Stomach smooth muscle (tissue), 2 donors: Measurements from ENCODE around the gene AKAP9.
"Not testable (repeated sequence)": the region's sequence is repeated elsewhere in the genome, so short reads cannot be mapped to it uniquely, and the experiment has no call there.

ENCODE experiments used
- H3K27ac ChIP-seq: one replicate; pipeline ENCODE4 v1.7.0; 2013; ENCODE audit warnings: mild to moderate bottlenecking, low read length, inconsistent platforms
- H3K27me3 ChIP-seq, 2 donors: one replicate each; pipeline ENCODE4 v1.7.0; 2013; ENCODE audit warnings: low read length in 2 of 2; ENCODE audit not compliant: insufficient read depth in 2 of 2, control insufficient read depth in 1 of 2
- H3K36me3 ChIP-seq, 2 donors: one replicate each; pipeline ENCODE4 v1.7.0; 2013; ENCODE audit warnings: low read length in 2 of 2; ENCODE audit not compliant: control insufficient read depth in 2 of 2, insufficient read depth in 2 of 2
- H3K4me1 ChIP-seq: one replicate; pipeline ENCODE4 v1.7.0; 2013; ENCODE audit warnings: low read length; ENCODE audit not compliant: control insufficient read depth, insufficient read depth
- H3K4me3 ChIP-seq, 2 donors: one replicate each; pipeline ENCODE4 v1.7.0; 2013; ENCODE audit warnings: low read length in 2 of 2
- H3K9ac ChIP-seq, 2 donors: one replicate each; pipeline ENCODE4 v1.7.0; 2013; ENCODE audit warnings: low read length in 2 of 2, mild to moderate bottlenecking in 1 of 2
- H3K9me3 ChIP-seq, 2 donors: one replicate each; pipeline ENCODE4 v1.7.0; 2013; ENCODE audit warnings: low read length in 2 of 2; ENCODE audit not compliant: control insufficient read depth in 2 of 2
- donor health status: healthy.
- donor health status: Pancreatic carcinoma.

The AKAP9 gene

DNA sequence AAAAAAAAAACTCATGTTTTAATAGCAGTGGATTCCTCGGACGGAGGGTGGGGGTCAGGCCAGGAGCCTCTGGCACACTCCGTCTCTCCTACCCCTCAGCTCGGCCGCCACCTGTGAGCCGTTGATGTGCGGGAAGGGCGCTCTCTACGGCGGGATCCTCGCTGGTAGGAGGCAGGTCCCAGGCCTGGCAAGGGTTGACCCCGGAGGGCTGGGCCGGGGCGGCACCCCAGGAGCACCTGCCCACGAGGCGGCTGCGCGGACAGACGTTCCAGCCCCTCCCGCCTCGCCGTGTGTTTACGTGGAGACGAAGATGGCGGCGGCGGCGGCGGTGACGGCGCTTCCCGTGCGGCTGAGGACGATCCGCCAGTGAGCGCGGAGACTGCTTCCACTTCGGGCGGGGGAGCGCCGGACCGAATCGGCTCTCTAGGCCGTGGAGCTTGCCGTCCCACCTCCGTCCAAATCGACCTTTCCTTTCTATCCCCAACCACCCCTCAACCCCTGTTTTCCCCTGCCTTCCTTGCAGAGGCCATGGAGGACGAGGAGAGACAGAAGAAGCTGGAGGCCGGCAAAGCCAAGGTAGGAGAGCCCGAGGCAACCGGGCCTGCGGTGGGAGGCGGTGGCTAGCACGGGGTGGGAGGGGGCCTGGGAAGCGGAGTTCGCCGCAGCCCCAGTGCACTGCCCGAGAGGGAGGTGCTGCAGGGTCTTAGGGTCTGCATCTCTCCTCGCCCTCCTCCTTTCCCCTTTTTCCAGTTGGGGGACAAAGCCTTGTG lies at the start of gene AKAP9:
Gene AKAP9 (plus strand): TSS at position 291 of the 770 bp plus-strand sequence. CDS start 238 bp downstream, at position 529.
- peak within 1 kb of the TSS; percentile 89 to 92 for H3K9ac ChIP-seq
- peak within 1 kb of the TSS; percentile 89 for H3K27ac ChIP-seq
- no peaks in the 10 kb centered on the region for H3K9me3 ChIP-seq
- H3K36me3 ChIP-seq: no peaks in the 10 kb centered on the region
- peak within 1 kb of the TSS; percentile 77 to 95 for H3K4me3 ChIP-seq
- H3K27me3 ChIP-seq: no peaks in the 10 kb centered on the region
- H3K4me1 ChIP-seq: peaks cover 11% of the 10 kb centered on the region

DNA sequence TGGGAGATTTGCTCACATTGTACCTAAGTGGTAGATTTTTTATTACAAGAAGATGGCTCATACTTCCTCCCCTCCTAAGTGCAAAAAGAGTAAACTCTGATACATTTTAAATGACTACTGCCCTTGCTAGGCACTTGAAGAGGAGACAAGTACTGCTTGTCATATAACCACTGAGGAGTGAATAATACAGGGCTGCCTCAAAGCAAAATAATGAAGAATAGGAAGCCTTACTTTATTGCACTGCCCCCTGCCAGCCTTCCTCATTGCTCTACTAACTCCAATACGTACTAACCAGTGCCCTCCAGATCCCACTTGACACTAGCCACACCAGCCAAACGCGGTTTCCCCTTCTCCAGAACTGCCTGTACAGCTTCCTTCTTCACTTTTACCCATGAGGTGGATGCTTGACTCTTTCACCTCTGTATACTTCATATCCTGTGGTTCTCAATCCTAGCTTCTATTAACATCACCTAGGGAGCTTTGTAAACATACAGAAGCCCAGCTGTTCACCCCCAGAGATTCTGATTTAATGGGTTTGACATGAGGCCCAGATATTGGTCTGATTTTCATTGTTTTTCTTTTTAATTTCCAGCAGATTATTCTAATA lies 48.5 kb upstream of the AKAP9 start:
- Histone ChIP-seq H3K9ac (no peak overlapping the region), H3K27ac (no peak overlapping the region), H3K27me3 (no peaks in the 10 kb centered on the region), H3K4me3 (no peak overlapping the region), H3K4me1 (no peaks in the 10 kb centered on the region), H3K9me3 (no peaks in the 10 kb centered on the region), H3K36me3 (no peaks in the 10 kb centered on the region)

DNA sequence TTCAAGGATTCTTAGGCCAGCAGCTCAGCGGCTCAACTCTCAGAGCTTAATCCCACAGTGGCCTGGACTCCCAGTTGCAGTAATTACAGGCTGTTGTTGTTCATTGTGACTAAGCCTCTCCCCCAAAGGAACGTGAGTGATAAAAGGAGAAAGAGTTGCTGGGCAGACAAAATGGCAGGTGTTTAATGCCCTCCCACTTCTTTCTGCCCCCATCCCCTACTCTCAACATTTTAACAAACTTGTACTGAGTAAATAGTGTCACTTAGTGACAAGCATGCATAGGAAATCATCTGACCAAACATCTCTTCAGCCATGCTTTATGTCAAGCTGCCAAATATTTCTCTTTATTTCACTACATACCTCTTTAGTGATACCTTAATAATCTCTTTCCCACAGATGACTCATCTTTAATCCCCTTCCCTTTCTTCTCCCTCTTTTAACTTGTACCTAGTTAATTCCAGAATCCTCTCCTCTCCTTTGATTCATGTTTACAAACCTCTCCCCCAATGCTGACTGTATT lies 47.8 kb upstream of the AKAP9 start:
- Histone ChIP-seq H3K9ac (no peak overlapping the region), H3K4me3 (no peak overlapping the region), H3K27me3 (no peaks in the 10 kb centered on the region), H3K9me3 (no peaks in the 10 kb centered on the region), H3K36me3 (no peaks in the 10 kb centered on the region), H3K27ac (no peak overlapping the region), H3K4me1 (no peaks in the 10 kb centered on the region)

DNA sequence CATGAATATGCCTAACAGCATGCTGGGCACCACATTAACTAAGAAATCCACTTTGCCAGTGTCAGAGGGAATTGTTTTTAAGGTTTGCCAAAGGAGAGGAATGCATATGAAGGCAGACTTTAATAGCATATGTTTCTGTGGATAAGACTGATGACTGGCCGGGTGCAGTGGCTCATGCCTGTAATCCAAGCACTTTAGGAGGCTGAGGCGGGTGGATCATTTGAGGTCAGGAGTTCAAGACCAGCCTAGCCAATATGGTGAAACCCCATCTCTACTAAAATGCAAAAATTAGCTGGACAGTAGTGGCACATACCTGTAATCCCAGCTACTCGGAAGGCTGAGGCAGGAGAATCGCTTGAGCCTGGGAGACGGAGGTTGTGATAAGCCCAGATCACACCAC lies 47.0 kb upstream of the AKAP9 start:
- not testable (repeated sequence) for H3K27ac ChIP-seq, H3K9ac ChIP-seq, H3K4me1 ChIP-seq, H3K27me3 ChIP-seq, H3K36me3 ChIP-seq, H3K9me3 ChIP-seq, H3K4me3 ChIP-seq

- Histone ChIP-seq H3K36me3 (no peaks in the 10 kb centered on the region), H3K27me3 (no peaks in the 10 kb centered on the region), H3K4me3 (no peak overlapping the region), H3K9ac (no peak overlapping the region), H3K9me3 (no peaks in the 10 kb centered on the region), H3K4me1 (no peaks in the 10 kb centered on the region), H3K27ac (no peak overlapping the region)
These were observed 45.7 kb upstream of the AKAP9 start for GRCh38 chr7:91894781-91895480.

DNA sequence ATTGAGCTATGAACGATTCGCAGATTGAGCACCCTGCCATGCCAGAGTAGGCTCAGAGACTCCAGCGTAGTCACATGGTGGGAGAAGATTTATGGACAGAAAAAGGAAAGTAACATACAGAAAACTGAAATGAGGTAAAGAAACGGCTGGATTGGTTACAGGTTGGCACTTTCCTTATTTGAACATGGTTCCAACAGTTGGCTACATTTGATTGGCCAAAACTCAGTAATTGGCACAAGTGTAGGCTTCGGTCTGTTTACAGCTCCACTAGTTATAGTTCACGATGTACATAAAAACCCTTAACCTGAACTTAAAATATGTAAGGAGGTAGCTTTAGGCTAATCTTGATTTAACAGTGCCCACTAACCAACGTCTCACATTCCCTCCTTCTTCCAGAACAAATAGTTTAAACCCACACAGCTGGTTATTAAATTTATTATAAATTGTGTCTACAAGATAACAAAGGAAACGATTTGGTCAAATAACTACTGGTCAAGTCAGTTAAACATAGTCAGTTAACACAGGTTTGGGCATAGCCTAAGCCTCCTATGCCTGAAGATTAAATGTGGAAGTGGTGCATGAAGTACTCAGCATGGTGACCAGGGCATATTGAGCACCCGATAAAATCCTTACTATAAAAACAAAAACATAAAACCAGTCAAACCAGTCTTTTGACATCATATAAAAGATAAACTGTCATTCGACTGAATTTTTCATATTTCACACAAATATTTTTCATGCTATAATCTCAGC lies 42.2 kb upstream of the AKAP9 start:
- H3K4me3 ChIP-seq: no peak overlapping the region
- no peaks in the 10 kb centered on the region for H3K4me1 ChIP-seq
- H3K27me3 ChIP-seq: no peaks in the 10 kb centered on the region
- H3K36me3 ChIP-seq: no peaks in the 10 kb centered on the region
- no peak overlapping the region for H3K9ac ChIP-seq
- H3K27ac ChIP-seq: no peak overlapping the region
- no peaks in the 10 kb centered on the region for H3K9me3 ChIP-seq

DNA sequence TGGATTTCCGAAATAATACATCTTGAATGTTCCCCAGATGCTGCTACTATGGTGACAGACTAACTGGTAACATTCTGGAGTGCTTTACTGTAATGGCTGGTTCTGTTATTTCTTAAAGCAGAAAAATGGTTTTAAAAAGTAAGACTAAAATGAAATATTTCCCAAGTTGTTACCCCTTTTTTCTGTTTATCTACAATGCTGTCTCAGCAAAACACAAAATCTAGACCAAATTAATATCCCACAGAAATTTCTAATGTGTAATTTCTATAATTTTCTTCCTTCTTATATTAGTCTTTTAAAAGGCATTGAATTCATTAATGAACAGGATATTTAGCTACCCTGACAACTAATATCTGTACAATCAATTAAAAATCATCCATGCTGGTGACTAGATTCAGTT lies 41.1 kb upstream of the AKAP9 start:
- no peaks in the 10 kb centered on the region for H3K9me3 ChIP-seq
- H3K36me3 ChIP-seq: no peaks in the 10 kb centered on the region
- no peak overlapping the region for H3K27ac ChIP-seq
- H3K27me3 ChIP-seq: no peaks in the 10 kb centered on the region
- no peak overlapping the region for H3K9ac ChIP-seq
- no peaks in the 10 kb centered on the region for H3K4me1 ChIP-seq
- no peak overlapping the region for H3K4me3 ChIP-seq

DNA sequence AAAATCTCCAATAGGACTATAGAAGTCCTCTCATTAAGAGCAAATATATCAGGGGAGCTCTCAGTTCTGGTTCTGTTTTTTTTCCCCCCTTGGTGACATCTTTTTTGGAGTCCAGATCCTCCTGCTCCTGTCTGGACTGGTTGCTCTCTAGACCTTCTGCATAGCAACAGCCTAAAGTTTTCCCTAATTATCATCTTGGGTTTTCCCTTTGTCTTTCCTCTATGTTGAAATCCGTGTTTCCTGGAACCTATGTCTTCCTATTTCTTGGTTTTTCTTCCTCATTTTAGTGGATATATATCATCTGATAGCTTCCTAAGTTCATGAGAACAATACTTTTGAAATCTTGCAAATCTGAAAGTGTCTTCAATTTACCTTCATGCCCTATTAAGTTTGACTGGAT lies 30.5 kb upstream of the AKAP9 start:
- no peak overlapping the region for H3K4me3 ChIP-seq
- H3K36me3 ChIP-seq: no peaks in the 10 kb centered on the region
- H3K9me3 ChIP-seq: no peaks in the 10 kb centered on the region
- H3K9ac ChIP-seq: no peak overlapping the region
- H3K27me3 ChIP-seq: no peaks in the 10 kb centered on the region
- H3K4me1 ChIP-seq: no peaks in the 10 kb centered on the region
- H3K27ac ChIP-seq: no peak overlapping the region

- Histone ChIP-seq H3K36me3 (no peaks in the 10 kb centered on the region), H3K27me3 (no peaks in the 10 kb centered on the region), H3K4me3 (no peak overlapping the region), H3K4me1 (no peaks in the 10 kb centered on the region), H3K27ac (no peak overlapping the region), H3K9me3 (no peaks in the 10 kb centered on the region), H3K9ac (no peak overlapping the region)
These were observed 29.5 kb upstream of the AKAP9 start for GRCh38 chr7:91911121-91911520.

GRCh38 chr7:91912494-91912893 lies 28.2 kb upstream of the AKAP9 start:
- no peaks in the 10 kb centered on the region for H3K27me3 ChIP-seq
- no peaks in the 10 kb centered on the region for H3K36me3 ChIP-seq
- H3K9ac ChIP-seq: no peak overlapping the region
- no peaks in the 10 kb centered on the region for H3K4me1 ChIP-seq
- H3K9me3 ChIP-seq: no peaks in the 10 kb centered on the region
- H3K4me3 ChIP-seq: no peak overlapping the region
- H3K27ac ChIP-seq: no peak overlapping the region
